Mesothelial cell of epicardium (in vitro differentiated cells): ENCODE measurements around the gene TSFM. TPM values are rescaled to one million over a fixed set of nuclear protein-coding genes. Genes with fewer than 3 reads are reported as not detected.

Experiments used
- DNase-seq, 2 experiments: peaks; one replicate each; pipeline ENCODE4 v3.0.0; 2021; ENCODE audit warnings: low spot score in 2 of 2; ENCODE audit not compliant: unreplicated experiment in 2 of 2
- H3K27ac Mint-ChIP-seq: 2 replicates; pipeline ENCODE4 v1.8.0; 2021; ENCODE audit warnings: mixed read lengths
- H3K27me3 Mint-ChIP-seq: 2 replicates; pipeline ENCODE4 v1.8.0; 2021; ENCODE audit warnings: low read depth, mixed read lengths
- H3K36me3 Mint-ChIP-seq: 2 replicates; pipeline ENCODE4 v1.8.0; 2021; ENCODE audit warnings: mixed read lengths
- H3K4me1 Mint-ChIP-seq: 2 replicates; pipeline ENCODE4 v1.8.0; 2021; ENCODE audit warnings: mixed read lengths
- H3K4me3 Mint-ChIP-seq: 2 replicates; pipeline ENCODE4 v1.8.0; 2021; ENCODE audit warnings: mild to moderate bottlenecking, moderate library complexity, mixed read lengths
- H3K9me3 Mint-ChIP-seq: 2 replicates; pipeline ENCODE4 v1.8.0; 2021; ENCODE audit warnings: mixed read lengths
- CTCF ChIP-seq: fragments of 200-600 bp; sonication (generic); IDR thresholded peaks from one replicate; pipeline ENCODE4 v1.5.0; 2021; ENCODE audit warnings: antibody characterized with exemption; ENCODE audit not compliant: unreplicated experiment
- total RNA-seq: library from RNA; stranded (reverse); gene quantifications from 3 replicates; pipeline ENCODE4 v1.2.1, GENCODE V29; 2021

The TSFM gene
- total RNA-seq, 1 donor from 2014 or later = 23.4 TPM

DNA sequence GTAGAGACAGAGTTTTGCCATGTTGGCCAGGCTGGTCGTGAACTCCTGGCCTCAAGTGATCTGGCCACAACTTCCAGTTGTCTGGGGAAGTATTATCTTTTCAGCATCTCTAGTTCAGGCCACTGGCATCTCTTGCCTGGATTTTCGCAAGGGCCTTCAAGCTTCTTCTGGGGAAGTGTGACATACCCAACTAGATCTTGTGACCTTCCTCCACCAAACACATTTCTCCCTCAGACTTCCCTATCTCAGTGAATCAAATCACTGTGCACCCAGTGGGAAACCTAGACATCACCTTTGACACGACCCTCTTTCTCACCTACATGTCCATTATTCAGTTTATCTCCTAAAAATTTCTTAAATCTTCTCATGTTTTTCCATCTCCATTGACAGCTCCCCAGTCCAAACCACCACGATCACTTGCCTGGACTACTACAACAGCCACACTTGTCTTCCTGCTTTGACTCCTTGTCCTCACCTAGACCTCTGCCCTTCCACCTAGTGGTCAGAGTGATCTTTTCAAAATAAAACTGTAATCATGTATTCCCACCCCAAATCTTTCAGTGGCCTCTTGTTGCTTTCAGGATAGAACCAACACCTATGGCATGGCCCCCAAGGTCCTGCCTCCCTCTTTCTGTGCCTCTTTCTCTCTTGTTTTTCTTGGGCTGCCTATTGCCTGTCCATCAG lies 6.9 kb upstream of the TSFM start:
- no peak for TF ChIP-seq CTCF
- no peak overlapping the region for H3K27ac Mint-ChIP-seq
- DNase-seq = no peak
- H3K9me3 Mint-ChIP-seq = no peaks in the 10 kb centered on the region
- no peaks in the 10 kb centered on the region for H3K27me3 Mint-ChIP-seq
- no peak overlapping the region for H3K4me3 Mint-ChIP-seq
- H3K36me3 Mint-ChIP-seq = peaks cover 2% of the 10 kb centered on the region
- H3K4me1 Mint-ChIP-seq = peaks cover 17% of the 10 kb centered on the region

DNA sequence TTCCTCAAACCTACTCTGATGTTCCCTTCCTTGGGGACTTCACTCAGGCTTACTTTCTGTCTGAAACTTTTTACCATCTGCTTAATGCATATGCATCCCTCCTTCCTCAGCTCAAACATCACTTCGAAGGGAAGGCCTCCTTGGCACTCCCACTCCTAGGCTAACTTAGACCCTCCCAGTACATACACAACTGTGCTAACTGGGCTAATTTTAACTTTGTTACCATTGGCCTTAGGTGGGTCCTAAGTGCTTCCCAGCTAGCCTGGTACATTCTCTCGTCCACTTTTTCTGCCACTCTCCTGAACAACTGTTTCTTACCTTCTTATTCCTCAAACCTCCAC lies 6.4 kb upstream of the TSFM start:
- TF ChIP-seq CTCF = no peak
- no peak for DNase-seq
- Mint-ChIP-seq H3K4me3 (no peak overlapping the region), H3K27me3 (no peaks in the 10 kb centered on the region), H3K36me3 (peaks cover 2% of the 10 kb centered on the region), H3K4me1 (peaks cover 15% of the 10 kb centered on the region), H3K9me3 (no peaks in the 10 kb centered on the region), H3K27ac (no peak overlapping the region)

GRCh38 chr12:57777367-57777766 lies 5.2 kb upstream of the TSFM start:
- Mint-ChIP-seq H3K4me3 (no peak overlapping the region), H3K36me3 (peaks cover 2% of the 10 kb centered on the region), H3K27ac (no peak overlapping the region), H3K4me1 (peaks cover 9% of the 10 kb centered on the region), H3K27me3 (no peaks in the 10 kb centered on the region), H3K9me3 (no peaks in the 10 kb centered on the region)
- TF ChIP-seq CTCF = no peak
- DNase-seq = no peak

GRCh38 chr12:57777911-57778310 lies 4.7 kb upstream of the TSFM start:
- no peak for TF ChIP-seq CTCF
- Mint-ChIP-seq H3K4me3 (no peak overlapping the region), H3K27me3 (no peaks in the 10 kb centered on the region), H3K36me3 (peaks cover 2% of the 10 kb centered on the region), H3K9me3 (no peaks in the 10 kb centered on the region), H3K27ac (no peak overlapping the region), H3K4me1 (peaks cover 9% of the 10 kb centered on the region)
- DNase-seq = no peak

GRCh38 chr12:57779736-57780135 lies 2.9 kb upstream of the TSFM start:
- no peak overlapping the region for H3K27ac Mint-ChIP-seq
- no peak overlapping the region for H3K4me3 Mint-ChIP-seq
- peaks cover 5% of the 10 kb centered on the region for H3K36me3 Mint-ChIP-seq

More at GRCh38 chr12:57779736-57780135, 2.9 kb upstream of the TSFM start:
- no peak for DNase-seq
- Mint-ChIP-seq H3K27me3 (no peaks in the 10 kb centered on the region), H3K9me3 (no peaks in the 10 kb centered on the region), H3K4me1 (peaks cover 11% of the 10 kb centered on the region)
- TF ChIP-seq CTCF = no peak
